Neural progenitor cell (in vitro differentiated cells): Measurements from ENCODE around the gene WNT5B. TPM values are rescaled to one million over a fixed set of nuclear protein-coding genes. Genes with fewer than 3 reads are reported as not detected.
A peak's percentile ranks its signal among the peaks of the same experiment; 100 is the strongest.

Experiments used
- DNase-seq: peaks from one replicate; pipeline ENCODE4 v3.0.0-alpha.2; 2016; ENCODE audit warnings: low spot score
- H2AFZ ChIP-seq: fragments of 200-600 bp; sonication (generic); replicated peaks from 2 replicates; pipeline ENCODE4 v1.6.1; 2016; ENCODE audit warnings: antibody characterized with exemption
- H3F3A ChIP-seq: fragments of 200-600 bp; sonication (generic); 2 replicates; pipeline ENCODE4 v1.6.1; 2016; ENCODE audit warnings: antibody characterized with exemption, low read depth
- H3K27ac ChIP-seq: fragments of 200-600 bp; sonication (generic); 2 replicates; pipeline ENCODE4 v1.5.1; 2016; ENCODE audit warnings: mild to moderate bottlenecking
- H3K27me3 ChIP-seq: fragments of 200-600 bp; sonication (generic); 2 replicates; pipeline ENCODE4 v1.6.1; 2016; ENCODE audit warnings: mild to moderate bottlenecking, moderate library complexity
- H3K36me3 ChIP-seq: fragments of 200-600 bp; sonication (generic); 2 replicates; pipeline ENCODE4 v1.5.1; 2016
- H3K4me1 ChIP-seq: fragments of 200-600 bp; sonication (generic); 2 replicates; pipeline ENCODE4 v1.6.1; 2016; ENCODE audit warnings: mixed run types
- H3K4me2 ChIP-seq: fragments of 200-600 bp; sonication (generic); 2 replicates; pipeline ENCODE4 v1.6.1; 2016
- H3K4me3 ChIP-seq: fragments of 200-600 bp; sonication (generic); 2 replicates; pipeline ENCODE4 v1.5.1; 2016
- H3K79me2 ChIP-seq: fragments of 200-600 bp; sonication (generic); 2 replicates; pipeline ENCODE4 v1.6.1; 2016; ENCODE audit warnings: low read depth
- H3K9ac ChIP-seq: fragments of 200-600 bp; sonication (generic); 2 replicates; pipeline ENCODE4 v1.6.1; 2016
- H3K9me3 ChIP-seq: fragments of 200-600 bp; sonication (generic); 2 replicates; pipeline ENCODE4 v1.5.1; 2016; ENCODE audit warnings: low read depth
- H4K20me1 ChIP-seq: fragments of 200-600 bp; sonication (generic); 2 replicates; pipeline ENCODE4 v1.6.1; 2016; ENCODE audit warnings: low read depth
- H3K27ac Mint-ChIP-seq: 3 replicates; pipeline ENCODE4 v1.8.0; 2021; ENCODE audit warnings: mixed read lengths
- H3K27me3 Mint-ChIP-seq: 2 replicates; pipeline ENCODE4 v1.8.0; 2022; ENCODE audit warnings: low read depth, mild to moderate bottlenecking, inconsistent platforms, moderate library complexity, mixed read lengths; ENCODE audit not compliant: insufficient read depth
- H3K36me3 Mint-ChIP-seq: 3 replicates; pipeline ENCODE4 v1.8.0; 2021; ENCODE audit warnings: mixed read lengths
- H3K4me1 Mint-ChIP-seq: 3 replicates; pipeline ENCODE4 v1.8.0; 2021; ENCODE audit warnings: mixed read lengths
- H3K4me3 Mint-ChIP-seq: 3 replicates; pipeline ENCODE4 v1.8.0; 2021; ENCODE audit warnings: mild to moderate bottlenecking, moderate library complexity, mixed read lengths
- H3K9me3 Mint-ChIP-seq: 3 replicates; pipeline ENCODE4 v1.8.0; 2020; ENCODE audit warnings: mixed read lengths
- CTCF ChIP-seq: fragments of 200-600 bp; sonication (generic); IDR thresholded peaks from 2 replicates; pipeline ENCODE4 v1.5.1; 2017; ENCODE audit warnings: antibody characterized with exemption, mild to moderate bottlenecking
- EZH2 ChIP-seq: fragments of 200-600 bp; sonication (generic); IDR thresholded peaks from 2 replicates; pipeline ENCODE4 v1.6.1; 2017; ENCODE audit warnings: antibody characterized with exemption, mild to moderate bottlenecking, moderate library complexity
- EZH2phosphoT487 ChIP-seq: fragments of 200-600 bp; sonication (generic); IDR thresholded peaks from 2 replicates; pipeline ENCODE4 v1.6.1; 2017; ENCODE audit warnings: antibody characterized with exemption
- total RNA-seq: library from RNA; depleted of rRNA; stranded (reverse); fragments of >200 nt; gene quantifications from 2 replicates; pipeline ENCODE4 v1.2.3, GENCODE V29; 2015; ENCODE audit warnings: low replicate concordance

WNT5B gene
- total RNA-seq, 1 donor from 2014 or later: 43.7 TPM

GRCh38 chr12:1594261-1595025 lies 34.6 kb upstream of the WNT5B start, which contains the start of gene FBXL14:
TSS of gene FBXL14 (minus strand) at chr12:1594581. CDS start at chr12:1594066, 515 bp downstream.
- TF ChIP-seq EZH2 (no peak), CTCF (no peak), EZH2phosphoT487 (no peak)
- no peaks in the 10 kb centered on the region for H3K9me3 Mint-ChIP-seq
- peaks cover 7% of the 10 kb centered on the region for H3K36me3 Mint-ChIP-seq
- Histone ChIP-seq H3K9me3 (no peaks in the 10 kb centered on the region), H2AFZ (no peak within 1 kb of the TSS), H3K27me3 (peaks cover 17% of the 10 kb centered on the region), H3K27ac (peak within 1 kb of the TSS; percentile 81), H3F3A (peaks cover 58% of the 10 kb centered on the region), H3K4me3 (peak within 1 kb of the TSS; percentile 86), H3K4me2 (peak within 1 kb of the TSS; percentile 93), H3K9ac (no peak within 1 kb of the TSS), H3K36me3 (no peaks in the 10 kb centered on the region), H4K20me1 (peaks cover 60% of the 10 kb centered on the region), H3K79me2 (peaks cover 87% of the 10 kb centered on the region), H3K4me1 (peaks cover 26% of the 10 kb centered on the region)
- H3K27ac Mint-ChIP-seq: peak within 1 kb of the TSS; percentile 69
- H3K27me3 Mint-ChIP-seq: peaks cover 8% of the 10 kb centered on the region
- peak; percentile 98 for DNase-seq
- peaks cover 52% of the 10 kb centered on the region for H3K4me1 Mint-ChIP-seq
- peak within 1 kb of the TSS; percentile 89 for H3K4me3 Mint-ChIP-seq

- TF ChIP-seq EZH2 (no peak), CTCF (no peak), EZH2phosphoT487 (no peak)
- peaks cover 58% of the 10 kb centered on the region for H4K20me1 ChIP-seq
- Mint-ChIP-seq H3K36me3 (peaks cover 7% of the 10 kb centered on the region), H3K9me3 (no peaks in the 10 kb centered on the region), H3K4me1 (peaks cover 48% of the 10 kb centered on the region), H3K27me3 (peaks cover 9% of the 10 kb centered on the region), H3K4me3 (peak overlapping the region; percentile 89), H3K27ac (peak overlapping the region; percentile 69)
- peak overlapping the region; percentile 86 for H3K4me3 ChIP-seq
- H3K9ac ChIP-seq: no peak overlapping the region
- H3K27me3 ChIP-seq: peaks cover 17% of the 10 kb centered on the region
- H3K4me2 ChIP-seq: peak overlapping the region; percentile 77
- H3K79me2 ChIP-seq: peaks cover 81% of the 10 kb centered on the region
- no peaks in the 10 kb centered on the region for H3K9me3 ChIP-seq
- H3F3A ChIP-seq: peaks cover 51% of the 10 kb centered on the region
- no peak overlapping the region for H3K27ac ChIP-seq
- H2AFZ ChIP-seq: no peak overlapping the region
- H3K36me3 ChIP-seq: no peaks in the 10 kb centered on the region
- peak; percentile 39 for DNase-seq
- H3K4me1 ChIP-seq: peaks cover 25% of the 10 kb centered on the region
Observed at GRCh38 chr12:1595026-1595561, 33.9 kb upstream of the WNT5B start.

GRCh38 chr12:1595690-1596347 lies 33.2 kb upstream of the WNT5B start:
- H3K4me1 ChIP-seq: peaks cover 32% of the 10 kb centered on the region
- no peak overlapping the region for H3K27ac Mint-ChIP-seq
- peaks cover 8% of the 10 kb centered on the region for H3K27me3 Mint-ChIP-seq
- H3K36me3 Mint-ChIP-seq: peaks cover 7% of the 10 kb centered on the region
- no peak overlapping the region for H2AFZ ChIP-seq
- peaks cover 61% of the 10 kb centered on the region for H4K20me1 ChIP-seq
- no peak for TF ChIP-seq EZH2phosphoT487
- no peak for TF ChIP-seq EZH2
- TF ChIP-seq CTCF: no peak
- H3K4me3 Mint-ChIP-seq: peak overlapping the region; percentile 89
- H3K9me3 Mint-ChIP-seq: no peaks in the 10 kb centered on the region
- H3K36me3 ChIP-seq: no peaks in the 10 kb centered on the region
- peaks cover 46% of the 10 kb centered on the region for H3K4me1 Mint-ChIP-seq
- peaks cover 44% of the 10 kb centered on the region for H3F3A ChIP-seq
- no peaks in the 10 kb centered on the region for H3K9me3 ChIP-seq
- H3K27me3 ChIP-seq: peaks cover 17% of the 10 kb centered on the region
- peaks cover 81% of the 10 kb centered on the region for H3K79me2 ChIP-seq
- H3K9ac ChIP-seq: no peak overlapping the region
- peak overlapping the region; percentile 77 for H3K4me2 ChIP-seq
- DNase-seq: no peak
- H3K27ac ChIP-seq: no peak overlapping the region
- H3K4me3 ChIP-seq: peak overlapping the region; percentile 86
